ENCODE results near the gene ZNF30.
"Not testable (repeated sequence)": the region's sequence is repeated elsewhere in the genome, so short reads cannot be mapped to it uniquely, and the experiment has no call there.

ZNF30 gene

DNA sequence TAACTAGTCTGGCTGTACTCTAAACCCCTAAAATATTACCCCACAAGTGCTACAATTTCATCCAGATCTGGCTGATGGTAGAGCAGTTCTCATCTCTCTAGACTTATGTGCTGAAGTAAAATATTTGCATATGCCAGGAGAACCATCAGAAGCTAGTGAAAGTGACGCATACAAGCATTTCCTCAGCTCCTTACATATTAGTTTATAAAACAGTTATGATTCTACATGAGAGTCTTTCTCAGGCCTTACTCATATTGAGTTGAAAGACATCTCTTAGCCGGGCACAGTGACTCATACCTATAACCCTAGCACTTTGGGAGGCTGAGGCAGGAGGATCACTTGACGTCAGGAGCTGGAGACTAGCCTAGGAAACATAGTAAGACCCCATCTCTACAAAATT is 15.9 kb upstream of the ZNF30 start:
- no peak for DNase-seq (ENCODE audit: extremely low read depth, low read depth)

GRCh38 chr19:34917144-34917543 is 9.6 kb upstream of the ZNF30 start:
- DNase-seq (ENCODE audit: extremely low read depth, low read depth), result not testable (repeated sequence)

More for the DNA sequence above, 15.9 kb upstream of the ZNF30 start:
- no peak for TF ChIP-seq CTCF (IDR thresholded peaks at IDR 0.05; ENCODE audit: low read depth, low read length)

- DNase-seq (ENCODE audit: extremely low read depth, low read depth), result no peak
- no peak for TF ChIP-seq CTCF (IDR thresholded peaks at IDR 0.05; ENCODE audit: low read depth, low read length)
These were observed 8.5 kb upstream of the ZNF30 start for GRCh38 chr19:34918190-34918589.

DNA sequence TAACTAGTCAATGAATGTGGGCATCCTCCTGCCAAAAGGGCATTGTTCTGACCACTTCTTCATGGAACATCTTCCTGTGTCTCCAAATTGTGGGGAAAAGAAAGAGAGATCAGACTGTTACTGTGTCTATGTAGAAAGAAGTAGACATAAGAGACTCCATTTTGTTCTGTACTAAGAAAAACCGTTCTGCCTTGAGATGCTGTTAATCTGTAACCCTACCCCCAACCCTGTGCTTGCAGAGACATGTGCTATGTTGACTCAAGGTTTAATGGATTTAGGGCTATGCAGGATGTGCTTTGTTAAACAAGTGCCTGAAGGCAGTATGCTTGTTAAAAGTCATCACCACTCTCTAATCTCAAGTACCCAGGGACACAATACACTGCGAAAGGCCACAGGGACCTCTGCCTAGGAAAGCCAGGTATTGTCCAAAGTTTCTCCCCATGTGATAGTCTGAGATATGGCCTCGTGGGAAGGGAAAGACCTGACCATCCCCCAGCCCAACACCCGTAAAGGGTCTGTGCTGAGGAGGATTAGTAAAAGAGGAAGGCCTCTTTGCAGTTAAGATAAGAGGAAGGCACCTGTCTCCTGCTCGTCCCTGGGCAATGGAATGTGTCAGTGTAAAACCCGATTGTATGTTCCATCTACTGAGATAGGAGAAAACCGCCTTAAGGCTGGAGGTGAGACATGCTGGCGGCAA is 6.5 kb upstream of the ZNF30 start:
- DNase-seq (ENCODE audit: extremely low read depth, low read depth), result not testable (repeated sequence)

GRCh38 chr19:34925278-34925855 is 1.3 kb upstream of the ZNF30 start:
- TF ChIP-seq CTCF (IDR thresholded peaks at IDR 0.05; ENCODE audit: low read depth, low read length), result no peak
- DNase-seq (ENCODE audit: extremely low read depth, low read depth), result no peak

DNA sequence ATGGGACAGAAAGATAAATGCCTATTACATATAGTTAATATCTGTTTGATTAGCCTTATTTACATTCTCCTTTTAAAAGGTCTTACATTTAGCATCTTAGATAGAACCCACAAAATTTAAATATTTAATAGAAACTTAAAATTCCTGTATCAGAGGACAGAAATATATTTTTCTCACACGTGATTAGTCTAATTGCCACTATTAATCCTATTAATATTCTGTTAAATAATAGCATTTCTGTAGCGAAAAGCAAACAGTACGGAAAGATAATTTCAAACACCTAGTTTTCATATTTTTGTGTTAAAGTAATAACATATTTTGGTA is 380 bp upstream of the ZNF30 start:
- TF ChIP-seq CTCF (IDR thresholded peaks at IDR 0.05; ENCODE audit: low read depth, low read length), result no peak

DNA sequence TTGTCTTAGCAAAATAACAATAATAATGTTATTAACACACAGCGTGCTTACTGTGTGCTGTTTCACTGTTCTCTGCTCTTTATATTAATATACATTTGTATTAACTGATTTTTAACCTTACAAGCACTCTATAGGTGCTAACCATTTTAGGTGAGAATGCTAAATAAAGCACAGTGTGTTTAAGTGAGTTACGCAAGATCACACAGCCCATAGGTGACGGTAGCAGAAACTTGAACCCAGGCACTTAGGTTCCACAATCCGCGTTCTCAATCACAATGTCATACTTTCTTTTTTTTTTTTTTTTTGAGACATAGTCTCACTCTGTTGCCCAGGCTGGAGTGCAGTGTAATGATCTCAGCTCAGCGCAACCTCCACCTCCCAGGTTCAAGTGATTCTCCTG is 5.8 kb downstream of the ZNF30 start:
- no peak for TF ChIP-seq CTCF (IDR thresholded peaks at IDR 0.05; ENCODE audit: low read depth, low read length)
- DNase-seq (ENCODE audit: extremely low read depth, low read depth), result no peak

More for the DNA sequence above, 380 bp upstream of the ZNF30 start:
- DNase-seq (ENCODE audit: extremely low read depth, low read depth), result no peak

- DNase-seq (ENCODE audit: extremely low read depth, low read depth), result no peak
- TF ChIP-seq CTCF (IDR thresholded peaks at IDR 0.05; ENCODE audit: low read depth, low read length), result no peak
These were observed 9.5 kb downstream of the ZNF30 start for GRCh38 chr19:34936184-34936583.

Measured in AG09319 (cell line).